Activated B cell treated with CpG ODN at 0.5 μM for 24 hours (primary cell): ENCODE results near the gene PUM2. TPM values are rescaled to one million over a fixed set of nuclear protein-coding genes. Genes with fewer than 3 reads are reported as not detected.
A peak's percentile ranks its signal among the peaks of the same experiment; 100 is the strongest.
"Not testable (repeated sequence)": the region's sequence is repeated elsewhere in the genome, so short reads cannot be mapped to it uniquely, and the experiment has no call there.

Experiments used
- ATAC-seq: fragments of 200-7000 bp; cut with Tn5 transposase; one replicate; pipeline ENCODE4 v1.10.0; 2021; ENCODE audit warnings: low read depth, mild to moderate bottlenecking, moderate library complexity
- CTCF ChIA-PET: fragments of 350-600 bp; sonication (Branson Sonifier 250); formaldehyde crosslinking; loops from one replicate; lab custom pipeline; 2021; ENCODE audit warnings: antibody characterized with exemption; lab: Charles Lee
- POLR2A ChIA-PET: fragments of 350-600 bp; sonication (Branson Sonifier 250); formaldehyde crosslinking; loops from one replicate; lab custom pipeline; 2021; ENCODE audit warnings: antibody characterized with exemption; lab: Charles Lee
- DNase-seq: peaks from one replicate; pipeline ENCODE4 v3.0.0; 2022
- H3K27ac Mint-ChIP-seq: one replicate; pipeline ENCODE4 v1.8.0; 2020; ENCODE audit warnings: mixed read lengths
- H3K27me3 Mint-ChIP-seq: one replicate; pipeline ENCODE4 v1.8.0; 2021; ENCODE audit warnings: mixed read lengths
- H3K36me3 Mint-ChIP-seq: one replicate; pipeline ENCODE4 v1.8.0; 2021; ENCODE audit warnings: low read depth, mixed read lengths
- H3K4me1 Mint-ChIP-seq: one replicate; pipeline ENCODE4 v1.8.0; 2021; ENCODE audit warnings: mixed read lengths
- H3K4me3 Mint-ChIP-seq: one replicate; pipeline ENCODE4 v1.8.0; 2020; ENCODE audit warnings: mild to moderate bottlenecking, mixed read lengths
- H3K9me3 Mint-ChIP-seq: one replicate; pipeline ENCODE4 v1.8.0; 2020; ENCODE audit warnings: mixed read lengths
- intact Hi-C: fragments of 100-400 bp; cut with micrococcal nuclease; formaldehyde crosslinking; loops from one replicate; pipeline ENCODE4 v1.15.1; 2024
- total RNA-seq: library from RNA; stranded (reverse); gene quantifications from 2 replicates; pipeline ENCODE4 v1.2.3, GENCODE V29; 2022
- TF ChIP-seq, protein P1 (sequence below): fragments of 200-600 bp; IDR thresholded peaks from one replicate; pipeline ENCODE4 v1.8.0; 2022; ENCODE audit warnings: antibody characterized with exemption, mild to moderate bottlenecking

The PUM2 gene
- total RNA-seq, 1 donor from 2014 or later, result 110 TPM

GRCh38 chr2:20250436-20250835, 100.2 kb downstream of the PUM2 start:
- POLR2A ChIA-PET, result no interaction called here
- DNase-seq (no peak), ATAC-seq (no peak)
- CTCF ChIA-PET, result no interaction called here
- H3K27me3 Mint-ChIP-seq, result no peaks in the 10 kb centered on the region
- TF ChIP-seq, protein P1, sequence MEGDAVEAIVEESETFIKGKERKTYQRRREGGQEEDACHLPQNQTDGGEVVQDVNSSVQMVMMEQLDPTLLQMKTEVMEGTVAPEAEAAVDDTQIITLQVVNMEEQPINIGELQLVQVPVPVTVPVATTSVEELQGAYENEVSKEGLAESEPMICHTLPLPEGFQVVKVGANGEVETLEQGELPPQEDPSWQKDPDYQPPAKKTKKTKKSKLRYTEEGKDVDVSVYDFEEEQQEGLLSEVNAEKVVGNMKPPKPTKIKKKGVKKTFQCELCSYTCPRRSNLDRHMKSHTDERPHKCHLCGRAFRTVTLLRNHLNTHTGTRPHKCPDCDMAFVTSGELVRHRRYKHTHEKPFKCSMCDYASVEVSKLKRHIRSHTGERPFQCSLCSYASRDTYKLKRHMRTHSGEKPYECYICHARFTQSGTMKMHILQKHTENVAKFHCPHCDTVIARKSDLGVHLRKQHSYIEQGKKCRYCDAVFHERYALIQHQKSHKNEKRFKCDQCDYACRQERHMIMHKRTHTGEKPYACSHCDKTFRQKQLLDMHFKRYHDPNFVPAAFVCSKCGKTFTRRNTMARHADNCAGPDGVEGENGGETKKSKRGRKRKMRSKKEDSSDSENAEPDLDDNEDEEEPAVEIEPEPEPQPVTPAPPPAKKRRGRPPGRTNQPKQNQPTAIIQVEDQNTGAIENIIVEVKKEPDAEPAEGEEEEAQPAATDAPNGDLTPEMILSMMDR, result no peak
- intact Hi-C loops, result no loop called here
- no peak overlapping the region for H3K27ac Mint-ChIP-seq
- peaks cover 83% of the 10 kb centered on the region for H3K36me3 Mint-ChIP-seq
- no peak overlapping the region for H3K4me3 Mint-ChIP-seq
- H3K9me3 Mint-ChIP-seq, result no peaks in the 10 kb centered on the region
- no peaks in the 10 kb centered on the region for H3K4me1 Mint-ChIP-seq

- intact Hi-C loops, result no loop called here
- Mint-ChIP-seq H3K27ac (peak overlapping the region; percentile 30), H3K27me3 (no peaks in the 10 kb centered on the region), H3K4me1 (no peaks in the 10 kb centered on the region), H3K9me3 (no peaks in the 10 kb centered on the region), H3K4me3 (no peak overlapping the region), H3K36me3 (peaks cover 71% of the 10 kb centered on the region)
- TF ChIP-seq, protein P1, result no peak
- ATAC-seq, result no peak
- POLR2A ChIA-PET, result no interaction called here
- CTCF ChIA-PET, result no interaction called here
- no peak for DNase-seq
Measured at GRCh38 chr2:20249170-20249569, 101.5 kb downstream of the PUM2 start.

DNA sequence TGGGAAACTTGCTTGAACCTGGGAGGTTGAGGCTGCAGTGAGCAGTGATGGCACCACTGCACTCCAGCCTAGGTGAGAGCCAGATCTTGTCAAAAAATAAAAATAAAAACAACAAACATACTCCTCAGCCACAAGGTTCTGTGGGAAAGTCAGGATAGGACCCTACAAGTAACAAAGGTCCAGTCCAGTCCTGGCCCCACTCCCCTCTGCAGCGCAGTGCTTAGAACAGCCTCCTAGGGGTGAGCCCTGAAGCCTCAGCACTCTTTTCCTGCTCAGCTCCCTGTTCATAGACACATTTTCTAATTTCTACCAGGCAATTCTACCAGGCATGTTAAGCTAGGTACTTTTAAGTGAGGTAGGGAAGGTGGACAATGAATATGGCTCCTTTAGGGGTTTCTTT, 103.6 kb downstream of the PUM2 start:
- H3K4me3 Mint-ChIP-seq, result no peak overlapping the region
- H3K9me3 Mint-ChIP-seq, result no peaks in the 10 kb centered on the region
- ATAC-seq (no peak), DNase-seq (no peak)
- TF ChIP-seq, protein P1, result no peak
- ChIA-PET POLR2A (no interaction called here), CTCF (interaction anchor here (0.5 kb wide), 1 partner anchor 18 kb away, joined by 5 read pairs; no protein-coding TSS in a partner anchor)
- H3K36me3 Mint-ChIP-seq, result peaks cover 52% of the 10 kb centered on the region
- H3K4me1 Mint-ChIP-seq, result peaks cover under 1% of the 10 kb centered on the region
- H3K27ac Mint-ChIP-seq, result no peak overlapping the region
- no peaks in the 10 kb centered on the region for H3K27me3 Mint-ChIP-seq
- intact Hi-C loops, result no loop called here

DNA sequence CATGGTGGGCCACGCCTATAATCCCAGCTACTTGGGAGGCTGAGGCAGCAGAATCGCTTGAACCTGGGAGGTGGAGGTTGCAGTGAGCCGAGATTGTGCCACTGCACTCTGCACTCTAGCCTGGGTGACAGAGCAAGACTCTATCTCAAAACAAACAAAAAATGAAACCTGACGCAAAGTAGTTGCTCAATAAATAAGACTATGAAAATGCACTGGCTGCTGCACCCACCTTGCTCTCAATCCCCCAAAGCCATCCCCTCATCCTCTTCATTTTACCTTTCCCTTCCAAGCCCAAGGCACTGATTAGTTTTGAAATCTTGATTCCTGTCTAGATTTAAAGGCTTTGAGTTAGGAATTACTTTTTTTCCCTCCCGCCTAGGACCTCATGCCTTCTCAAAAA, 107.0 kb downstream of the PUM2 start:
- POLR2A ChIA-PET, ATAC-seq, DNase-seq, CTCF ChIA-PET, H3K27me3 Mint-ChIP-seq, H3K27ac Mint-ChIP-seq, H3K4me1 Mint-ChIP-seq, H3K9me3 Mint-ChIP-seq, H3K4me3 Mint-ChIP-seq, intact Hi-C loops: not testable (repeated sequence)
- H3K36me3 Mint-ChIP-seq, result peaks cover 21% of the 10 kb centered on the region

- ATAC-seq, result no peak
- no peak overlapping the region for H3K4me3 Mint-ChIP-seq
- intact Hi-C loops, result no loop called here
- peaks cover 4% of the 10 kb centered on the region for H3K4me1 Mint-ChIP-seq
- peaks cover 4% of the 10 kb centered on the region for H3K27me3 Mint-ChIP-seq
- ChIA-PET CTCF (interaction anchor here (1.0 kb wide), 1 partner anchor 391 kb away, joined by 3 read pairs; no protein-coding TSS in a partner anchor), POLR2A (no interaction called here)
- TF ChIP-seq, protein P1, result no peak
- no peaks in the 10 kb centered on the region for H3K9me3 Mint-ChIP-seq
- H3K36me3 Mint-ChIP-seq, result peaks cover 15% of the 10 kb centered on the region
- H3K27ac Mint-ChIP-seq, result no peak overlapping the region
- no peak for DNase-seq
Measured at GRCh38 chr2:20242727-20243377, 107.8 kb downstream of the PUM2 start.
